ENCODE data around the gene PTK6.

PTK6 gene

GRCh38 chr20:63556873-63557478 lies 19.8 kb upstream of the PTK6 start:
- no peak for DNase-seq

- no peak for DNase-seq
These were observed 18.6 kb upstream of the PTK6 start for GRCh38 chr20:63555661-63556381.

GRCh38 chr20:63554361-63555278 lies 17.4 kb upstream of the PTK6 start:
- DNase-seq, result peak; percentile 6

- DNase-seq, result peak; percentile 62
These were observed 16.7 kb upstream of the PTK6 start, which contains the start of gene FNDC11 for GRCh38 chr20:63553933-63554290. Gene FNDC11, plus strand, starts transcription at chr20:63554159. Its CDS starts 1,505 bp downstream, at chr20:63555664.

GRCh38 chr20:63553251-63553932 lies 16.2 kb upstream of the PTK6 start:
- DNase-seq, result peak; percentile 77

GRCh38 chr20:63552481-63553249 lies 15.5 kb upstream of the PTK6 start:
- DNase-seq, result peak; percentile 77

- no peak for DNase-seq
These were observed 13.9 kb upstream of the PTK6 start for GRCh38 chr20:63551068-63551467.

- no peak for DNase-seq
These were observed 12.6 kb upstream of the PTK6 start for GRCh38 chr20:63549679-63550282.

GRCh38 chr20:63549019-63549418 lies 11.8 kb upstream of the PTK6 start:
- no peak for DNase-seq

GRCh38 chr20:63548542-63548941 lies 11.4 kb upstream of the PTK6 start:
- no peak for DNase-seq

- DNase-seq, result no peak
These were observed 10.7 kb upstream of the PTK6 start, which contains the start of gene SRMS for GRCh38 chr20:63547725-63548480. Gene SRMS, minus strand, starts transcription at chr20:63547749. Its CDS starts 286 bp downstream, at chr20:63547463.

- DNase-seq, result no peak
These were observed 10.0 kb upstream of the PTK6 start for GRCh38 chr20:63546956-63547724.

- DNase-seq, result no peak
These were observed 9.2 kb upstream of the PTK6 start for GRCh38 chr20:63546256-63546955.

- peak; percentile 74 for DNase-seq
These were observed 8.6 kb upstream of the PTK6 start for GRCh38 chr20:63545814-63546213.

- peak; percentile 59 for DNase-seq
These were observed 7.9 kb upstream of the PTK6 start for GRCh38 chr20:63544958-63545516.

- no peak for DNase-seq
These were observed 7.2 kb upstream of the PTK6 start for GRCh38 chr20:63544241-63544957.

- no peak for DNase-seq
These were observed 6.6 kb upstream of the PTK6 start for GRCh38 chr20:63543733-63544132.

GRCh38 chr20:63543131-63543530 lies 6.0 kb upstream of the PTK6 start:
- DNase-seq, result no peak
